Measurements from ENCODE around the gene SLC17A9.

- TF ChIP-seq CTCF (IDR thresholded peaks at IDR 0.05), result no peak
- no peak for TF ChIP-seq POLR2A (IDR thresholded peaks at IDR 0.05)
Observed at GRCh38 chr20:62998449-62998848, 45.9 kb downstream of the SLC17A9 start.

All from heart left ventricle (tissue), 13 donors.